Panc1 (cell line): Measurements from ENCODE around the gene ALDOA. TPM values are rescaled to one million over a fixed set of nuclear protein-coding genes. Genes with fewer than 3 reads are reported as not detected.

Experiments used
- ATAC-seq: fragments of 200-7000 bp; cut with Tn5 transposase; 2 replicates; pipeline ENCODE4 v1.9.1; 2020; ENCODE audit warnings: mild to moderate bottlenecking, moderate library complexity
- BruUV-seq: library from RNA; stranded (reverse); fragments of 400-500 nt; replicated peaks from 2 replicates; lab custom pipeline; 2021; lab: Mats Ljungman, UMichigan
- CTCF ChIA-PET: fragments of 300-600 bp; sonication (Branson Sonifier 250); formaldehyde crosslinking; loops from one replicate; lab custom pipeline; 2022; ENCODE audit warnings: antibody characterized with exemption; lab: Charles Lee
- POLR2A ChIA-PET: fragments of 300-600 bp; sonication (Branson Sonifier 250); formaldehyde crosslinking; loops from one replicate; lab custom pipeline; 2022; ENCODE audit warnings: antibody characterized with exemption; lab: Charles Lee
- DNase-seq: peaks from one replicate; pipeline ENCODE4 v3.0.0-alpha.2; 2010; ENCODE audit warnings: low read depth, low spot score
- H3K27ac ChIP-seq: 2 replicates; pipeline ENCODE4 v1.5.1; 2011; ENCODE audit warnings: mild to moderate bottlenecking, low read length, inconsistent platforms
- H3K27me3 ChIP-seq: fragments of 200-500 bp; sonication (Bioruptor generic); 2 replicates; pipeline ENCODE4 v1.6.0; 2014; ENCODE audit warnings: low read length, inconsistent platforms; ENCODE audit not compliant: control insufficient read depth, insufficient read depth
- H3K36me3 ChIP-seq: fragments of 200-500 bp; sonication (Bioruptor generic); 2 replicates; pipeline ENCODE4 v1.5.1; 2014; ENCODE audit warnings: inconsistent platforms, mild to moderate bottlenecking, low read length, moderate library complexity; ENCODE audit not compliant: control insufficient read depth, insufficient read depth
- H3K4me1 ChIP-seq: 2 replicates; pipeline ENCODE4 v1.5.1; 2011; ENCODE audit warnings: inconsistent platforms, mild to moderate bottlenecking, low read length, moderate library complexity; ENCODE audit not compliant: control insufficient read depth, insufficient read depth
- H3K4me3 ChIP-seq, 2 experiments: 2 replicates each; pipeline ENCODE4 v1.5.1; 2011 to 2012; ENCODE audit warnings: low read depth in 2 of 2, low read length in 2 of 2, mild to moderate bottlenecking in 2 of 2, inconsistent platforms in 1 of 2, moderate library complexity in 1 of 2
- H3K9me3 ChIP-seq: fragments of 200-500 bp; sonication (Bioruptor generic); 2 replicates; pipeline ENCODE4 v1.5.1; 2014; ENCODE audit warnings: low read depth, mild to moderate bottlenecking, inconsistent platforms, low read length, moderate library complexity; ENCODE audit not compliant: control insufficient read depth, insufficient read depth
- POLR2AphosphoS5 ChIP-seq: IDR thresholded peaks from 2 replicates; pipeline ENCODE4 v1.6.1; 2012; ENCODE audit warnings: mild to moderate bottlenecking, low read depth, low read length, moderate library complexity
- SIN3A ChIP-seq: IDR thresholded peaks from 2 replicates; pipeline ENCODE4 v1.6.1; 2012; ENCODE audit warnings: low read depth, mild to moderate bottlenecking, low read length, moderate library complexity, borderline replicate concordance; ENCODE audit not compliant: insufficient read depth
- TCF7L2 ChIP-seq: IDR thresholded peaks from 2 replicates; pipeline ENCODE4 v1.6.1; 2011; ENCODE audit warnings: mild to moderate bottlenecking, low read depth, low read length, inconsistent platforms
- in situ Hi-C: cut with HindIII; loops from 2 replicates; pipeline ENCODE4 v1.10.0; 2016; ENCODE audit warnings: low sequenced_read_pairs, low pct_unique_long_range_greater_than_20kb
- intact Hi-C: fragments of 100-400 bp; cut with micrococcal nuclease; formaldehyde crosslinking; loops from one replicate; pipeline ENCODE4 v1.10.0; 2022; ENCODE audit not compliant: unreplicated experiment
- total RNA-seq: library from RNA; stranded (reverse); gene quantifications from one replicate; pipeline ENCODE4 v1.2.1, GENCODE V29; 2021; ENCODE audit not compliant: unreplicated experiment
- TF ChIP-seq, protein P1 (sequence below): fragments of 450-650 bp; IDR thresholded peaks from 2 replicates; pipeline ENCODE4 v1.5.1; 2017; ENCODE audit warnings: mild to moderate bottlenecking
- TF ChIP-seq, protein P2 (sequence below), 2 experiments: IDR thresholded peaks; 2 replicates each; pipeline ENCODE4 v1.6.1; 2011 to 2012; ENCODE audit warnings: low read depth in 2 of 2, control low read depth in 1 of 2, low read length in 1 of 2, mild to moderate bottlenecking in 1 of 2, moderate library complexity in 1 of 2; ENCODE audit not compliant: insufficient read depth in 1 of 2

ALDOA gene
- total RNA-seq, 1 experiment from 2014 or later, result 2,516 TPM

DNA sequence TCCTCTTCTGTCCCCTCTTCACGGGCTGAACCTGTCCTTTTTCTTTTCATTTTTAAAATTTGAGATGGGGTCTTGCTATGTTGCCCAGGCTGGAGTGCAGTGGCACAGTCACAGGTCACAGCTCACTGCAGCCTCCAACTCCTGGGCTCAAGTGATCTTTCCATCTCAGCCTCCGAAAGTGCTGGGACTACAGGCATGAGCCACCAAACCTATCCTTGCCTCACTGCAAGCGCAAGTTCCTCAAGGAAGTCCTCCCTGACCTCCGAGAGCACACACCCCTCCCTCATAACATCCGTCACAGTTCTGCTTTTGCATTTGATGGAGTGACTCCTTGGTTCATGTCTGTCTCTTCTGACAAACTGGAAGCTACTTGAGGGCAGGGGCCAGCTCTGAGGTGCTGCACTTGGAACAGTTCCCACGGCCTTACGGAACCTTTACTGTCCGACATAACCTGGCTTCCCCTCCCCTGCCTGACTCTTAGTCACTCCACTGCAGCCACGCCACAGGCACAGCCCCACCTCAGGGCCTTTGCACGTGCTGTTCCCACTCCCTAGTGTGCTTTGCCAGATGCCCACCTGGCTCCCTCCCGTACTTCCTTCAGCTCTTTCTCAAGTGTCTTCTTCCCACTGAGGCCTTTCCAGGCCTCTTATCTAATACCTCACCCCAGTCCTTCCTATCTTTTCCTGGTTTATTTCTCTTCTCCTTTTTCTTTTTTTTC, 21.8 kb downstream of the ALDOA start:
- CTCF ChIA-PET, result no interaction called here
- Histone ChIP-seq H3K27me3 (no peaks in the 10 kb centered on the region), H3K27ac (no peak overlapping the region), H3K4me3 (no peak overlapping the region), H3K4me1 (peaks cover 16% of the 10 kb centered on the region), H3K36me3 (peaks cover 4% of the 10 kb centered on the region; the same call in 1 of the 2 replicates), H3K9me3 (no peaks in the 10 kb centered on the region)
- POLR2A ChIA-PET, result no interaction called here
- TF ChIP-seq SIN3A (no peak), POLR2AphosphoS5 (no peak), TCF7L2 (no peak)
- TF ChIP-seq, protein P1, sequence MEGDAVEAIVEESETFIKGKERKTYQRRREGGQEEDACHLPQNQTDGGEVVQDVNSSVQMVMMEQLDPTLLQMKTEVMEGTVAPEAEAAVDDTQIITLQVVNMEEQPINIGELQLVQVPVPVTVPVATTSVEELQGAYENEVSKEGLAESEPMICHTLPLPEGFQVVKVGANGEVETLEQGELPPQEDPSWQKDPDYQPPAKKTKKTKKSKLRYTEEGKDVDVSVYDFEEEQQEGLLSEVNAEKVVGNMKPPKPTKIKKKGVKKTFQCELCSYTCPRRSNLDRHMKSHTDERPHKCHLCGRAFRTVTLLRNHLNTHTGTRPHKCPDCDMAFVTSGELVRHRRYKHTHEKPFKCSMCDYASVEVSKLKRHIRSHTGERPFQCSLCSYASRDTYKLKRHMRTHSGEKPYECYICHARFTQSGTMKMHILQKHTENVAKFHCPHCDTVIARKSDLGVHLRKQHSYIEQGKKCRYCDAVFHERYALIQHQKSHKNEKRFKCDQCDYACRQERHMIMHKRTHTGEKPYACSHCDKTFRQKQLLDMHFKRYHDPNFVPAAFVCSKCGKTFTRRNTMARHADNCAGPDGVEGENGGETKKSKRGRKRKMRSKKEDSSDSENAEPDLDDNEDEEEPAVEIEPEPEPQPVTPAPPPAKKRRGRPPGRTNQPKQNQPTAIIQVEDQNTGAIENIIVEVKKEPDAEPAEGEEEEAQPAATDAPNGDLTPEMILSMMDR, result no peak
- TF ChIP-seq, protein P2, sequence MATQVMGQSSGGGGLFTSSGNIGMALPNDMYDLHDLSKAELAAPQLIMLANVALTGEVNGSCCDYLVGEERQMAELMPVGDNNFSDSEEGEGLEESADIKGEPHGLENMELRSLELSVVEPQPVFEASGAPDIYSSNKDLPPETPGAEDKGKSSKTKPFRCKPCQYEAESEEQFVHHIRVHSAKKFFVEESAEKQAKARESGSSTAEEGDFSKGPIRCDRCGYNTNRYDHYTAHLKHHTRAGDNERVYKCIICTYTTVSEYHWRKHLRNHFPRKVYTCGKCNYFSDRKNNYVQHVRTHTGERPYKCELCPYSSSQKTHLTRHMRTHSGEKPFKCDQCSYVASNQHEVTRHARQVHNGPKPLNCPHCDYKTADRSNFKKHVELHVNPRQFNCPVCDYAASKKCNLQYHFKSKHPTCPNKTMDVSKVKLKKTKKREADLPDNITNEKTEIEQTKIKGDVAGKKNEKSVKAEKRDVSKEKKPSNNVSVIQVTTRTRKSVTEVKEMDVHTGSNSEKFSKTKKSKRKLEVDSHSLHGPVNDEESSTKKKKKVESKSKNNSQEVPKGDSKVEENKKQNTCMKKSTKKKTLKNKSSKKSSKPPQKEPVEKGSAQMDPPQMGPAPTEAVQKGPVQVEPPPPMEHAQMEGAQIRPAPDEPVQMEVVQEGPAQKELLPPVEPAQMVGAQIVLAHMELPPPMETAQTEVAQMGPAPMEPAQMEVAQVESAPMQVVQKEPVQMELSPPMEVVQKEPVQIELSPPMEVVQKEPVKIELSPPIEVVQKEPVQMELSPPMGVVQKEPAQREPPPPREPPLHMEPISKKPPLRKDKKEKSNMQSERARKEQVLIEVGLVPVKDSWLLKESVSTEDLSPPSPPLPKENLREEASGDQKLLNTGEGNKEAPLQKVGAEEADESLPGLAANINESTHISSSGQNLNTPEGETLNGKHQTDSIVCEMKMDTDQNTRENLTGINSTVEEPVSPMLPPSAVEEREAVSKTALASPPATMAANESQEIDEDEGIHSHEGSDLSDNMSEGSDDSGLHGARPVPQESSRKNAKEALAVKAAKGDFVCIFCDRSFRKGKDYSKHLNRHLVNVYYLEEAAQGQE (IDR thresholded peaks at IDR 0.05; ENCODE audit: insufficient read depth in 1 of 2, low read depth in 2 of 2, low read length in 1 of 2), result no peak
- in situ Hi-C loops, result no loop called here
- no peak for ATAC-seq
- no peak for DNase-seq
- intact Hi-C loops, result no loop called here
- BruUV-seq, result no TSS peak

DNA sequence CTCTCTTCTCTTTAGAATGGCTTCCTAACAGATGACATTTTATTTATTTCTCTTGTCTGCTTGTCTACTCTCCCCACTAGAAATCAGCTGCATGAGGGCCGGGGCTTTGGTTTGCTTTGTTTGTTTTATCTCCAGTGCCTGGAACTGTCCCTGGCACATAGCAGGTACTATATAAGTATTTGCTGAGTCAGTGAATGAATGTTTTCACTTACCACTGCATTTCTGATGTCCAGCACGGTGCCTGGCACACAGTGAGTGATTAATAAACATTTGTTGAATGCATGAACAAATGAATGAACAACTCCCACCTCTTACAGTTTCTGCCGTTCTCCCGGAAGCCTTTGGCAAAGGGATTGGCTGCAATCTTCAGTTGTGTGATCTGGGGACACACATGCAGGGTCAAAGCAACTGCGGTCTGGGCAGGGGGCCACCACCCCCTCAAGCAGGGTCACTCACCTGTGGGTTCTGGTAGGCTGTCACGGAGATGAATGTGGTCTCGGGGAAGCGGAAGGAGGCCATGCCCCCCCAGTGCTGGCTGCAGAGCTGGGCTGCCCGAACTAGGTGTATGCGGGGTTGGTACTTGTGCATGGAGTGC, 22.8 kb downstream of the ALDOA start:
- no peaks in the 10 kb centered on the region for H3K9me3 ChIP-seq
- no TSS peak for BruUV-seq
- no peak for ATAC-seq
- H3K4me1 ChIP-seq, result peaks cover 23% of the 10 kb centered on the region
- intact Hi-C loops (no loop called here), in situ Hi-C loops (no loop called here)
- TF ChIP-seq, protein P2 (IDR thresholded peaks at IDR 0.05; ENCODE audit: insufficient read depth in 1 of 2, low read depth in 2 of 2, low read length in 1 of 2), result no peak
- TF ChIP-seq SIN3A, result no peak
- no peak for TF ChIP-seq POLR2AphosphoS5
- no peak for TF ChIP-seq TCF7L2
- TF ChIP-seq, protein P1, result no peak
- peaks cover 4% of the 10 kb centered on the region; the same call in 1 of the 2 replicates for H3K36me3 ChIP-seq
- H3K27ac ChIP-seq, result no peak overlapping the region
- no peak for DNase-seq
- ChIA-PET CTCF (no interaction called here), POLR2A (no interaction called here)
- no peak overlapping the region for H3K4me3 ChIP-seq
- no peaks in the 10 kb centered on the region for H3K27me3 ChIP-seq
